ENCODE measurements around the gene SLC30A7.
"Not testable (repeated sequence)": the region's sequence is repeated elsewhere in the genome, so short reads cannot be mapped to it uniquely, and the experiment has no call there.

- not testable (repeated sequence) for TF ChIP-seq CTCF (IDR thresholded peaks at IDR 0.05; ENCODE audit: low read depth, low read length, poor library complexity, severe bottlenecking); EZH2phosphoT487 (IDR thresholded peaks at IDR 0.05; ENCODE audit: borderline replicate concordance, low read length)
Measured at GRCh38 chr1:100949515-100950158, 53.7 kb downstream of the SLC30A7 start.

Data from DOHH2 (cell line).